ENCODE results near the gene WBP4. TPM values are rescaled to one million over a fixed set of nuclear protein-coding genes. Genes with fewer than 3 reads are reported as not detected.
A peak's percentile ranks its signal among the peaks of the same experiment; 100 is the strongest.
"Not testable (repeated sequence)": the region's sequence is repeated elsewhere in the genome, so short reads cannot be mapped to it uniquely, and the experiment has no call there.

WBP4 gene

GRCh38 chr13:41131660-41132511 is 70.6 kb downstream of the WBP4 start:
- not testable (repeated sequence) for H2AK5ac ChIP-seq (ENCODE audit: low read length, severe bottlenecking); H2BK5ac ChIP-seq (ENCODE audit: low read depth, low read length, poor library complexity, severe bottlenecking); H3K23ac ChIP-seq (ENCODE audit: low read length in 2 of 2); H3K9me3 ChIP-seq (ENCODE audit: control insufficient read depth, low read length); H3K27me3 ChIP-seq (ENCODE audit: control insufficient read depth in 1 of 2, insufficient read depth in 1 of 2, low read length in 2 of 2); H2BK120ac ChIP-seq (ENCODE audit: low read depth, low read length); DNase-seq; H3K36me3 ChIP-seq (ENCODE audit: control insufficient read depth in 1 of 2, insufficient read depth in 2 of 2, low read depth in 1 of 2, low read length in 2 of 2)
- peak overlapping the region in 1 of 2 experiments; percentile 69 for H3K14ac ChIP-seq (ENCODE audit: low read length in 2 of 2)
- H4K8ac ChIP-seq (ENCODE audit: low read length): peak overlapping the region; percentile 94
- peaks cover 11% of the 10 kb centered on the region for H3K4me1 ChIP-seq (ENCODE audit: control insufficient read depth, insufficient read depth, low read depth, low read length)
- peak overlapping the region; percentile 37 to 92 for H3K18ac ChIP-seq (ENCODE audit: low read depth in 1 of 2, low read length in 2 of 2)
- H3K4ac ChIP-seq (ENCODE audit: low read depth in 1 of 2, low read length in 2 of 2): peak overlapping the region; percentile 19 to 66
- peak overlapping the region; percentile 95 for H3K9ac ChIP-seq (ENCODE audit: low read length)
- H3K27ac ChIP-seq (ENCODE audit: low read length, poor library complexity, severe bottlenecking): peak overlapping the region; percentile 76
- peak overlapping the region; percentile 6 for H2AFZ ChIP-seq (ENCODE audit: low read depth, low read length)
- WGBS: 52% methylated on average over 44 of the region's 48 CpGs
- H2BK12ac ChIP-seq (ENCODE audit: low read length in 2 of 2): peak overlapping the region in 1 of 2 experiments; percentile 25
- H2BK15ac ChIP-seq (ENCODE audit: low read depth, poor library complexity, severe bottlenecking): peak overlapping the region; percentile 12
- peaks cover 15% of the 10 kb centered on the region for H3K79me1 ChIP-seq (replicated peaks; ENCODE audit: low read length, poor library complexity, severe bottlenecking)
- peak overlapping the region; percentile 1 for H4K91ac ChIP-seq (ENCODE audit: low read length)
- H3K4me3 ChIP-seq (ENCODE audit: insufficient read depth in 1 of 2, low read depth in 1 of 2, low read length in 2 of 2): peak overlapping the region; percentile 67 to 89
- H3K4me2 ChIP-seq (ENCODE audit: low read length, poor library complexity, severe bottlenecking): peak overlapping the region; percentile 73

GRCh38 chr13:41132512-41133152 is 71.3 kb downstream of the WBP4 start, which contains the start of gene KBTBD6:
TSS of gene KBTBD6 (minus strand) at chr13:41132802. CDS start at chr13:41132511, 291 bp downstream.
- H2BK12ac ChIP-seq (ENCODE audit: low read length in 2 of 2): peak within 1 kb of the TSS in 1 of 2 experiments; percentile 25
- DNase-seq: peak; percentile 100
- no peaks in the 10 kb centered on the region for H3K27me3 ChIP-seq (ENCODE audit: control insufficient read depth in 1 of 2, insufficient read depth in 1 of 2, low read length in 2 of 2)
- peak within 1 kb of the TSS; percentile 73 for H3K4me2 ChIP-seq (ENCODE audit: low read length, poor library complexity, severe bottlenecking)
- peak within 1 kb of the TSS; percentile 1 for H4K91ac ChIP-seq (ENCODE audit: low read length)
- peak within 1 kb of the TSS; percentile 37 to 92 for H3K18ac ChIP-seq (ENCODE audit: low read depth in 1 of 2, low read length in 2 of 2)
- H2AFZ ChIP-seq (ENCODE audit: low read depth, low read length): peak within 1 kb of the TSS; percentile 6
- H3K4ac ChIP-seq (ENCODE audit: low read depth in 1 of 2, low read length in 2 of 2): peak within 1 kb of the TSS; percentile 19 to 66
- H3K9me3 ChIP-seq (ENCODE audit: control insufficient read depth, low read length): no peaks in the 10 kb centered on the region
- H3K79me1 ChIP-seq (replicated peaks; ENCODE audit: low read length, poor library complexity, severe bottlenecking): peaks cover 11% of the 10 kb centered on the region
- peak within 1 kb of the TSS in 1 of 2 experiments; percentile 69 for H3K14ac ChIP-seq (ENCODE audit: low read length in 2 of 2)
- H3K36me3 ChIP-seq (ENCODE audit: control insufficient read depth in 1 of 2, insufficient read depth in 2 of 2, low read depth in 1 of 2, low read length in 2 of 2): no peaks in the 10 kb centered on the region
- under 1% methylated on average over 45 of the region's 45 CpGs for WGBS
- H3K4me1 ChIP-seq (ENCODE audit: control insufficient read depth, insufficient read depth, low read depth, low read length): peaks cover 12% of the 10 kb centered on the region
- no peak within 1 kb of the TSS for H2AK5ac ChIP-seq (ENCODE audit: low read length, severe bottlenecking)
- peak within 1 kb of the TSS; percentile 76 for H3K27ac ChIP-seq (ENCODE audit: low read length, poor library complexity, severe bottlenecking)
- H3K9ac ChIP-seq (ENCODE audit: low read length): peak within 1 kb of the TSS; percentile 95
- no peak within 1 kb of the TSS for H3K23ac ChIP-seq (ENCODE audit: low read length in 2 of 2)
- peak within 1 kb of the TSS; percentile 12 for H2BK15ac ChIP-seq (ENCODE audit: low read depth, poor library complexity, severe bottlenecking)
- no peak within 1 kb of the TSS for H2BK120ac ChIP-seq (ENCODE audit: low read depth, low read length)
- H2BK5ac ChIP-seq (ENCODE audit: low read depth, low read length, poor library complexity, severe bottlenecking): no peak within 1 kb of the TSS
- H4K8ac ChIP-seq (ENCODE audit: low read length): peak within 1 kb of the TSS; percentile 94
- H3K4me3 ChIP-seq (ENCODE audit: insufficient read depth in 1 of 2, low read depth in 1 of 2, low read length in 2 of 2): peak within 1 kb of the TSS; percentile 67 to 89

Small RNA genes lying within 50 kb of the gene (small RNA-seq; reads per million reads assigned to genes)
- not detected for gene MIR3168 (ENCODE audit: low read depth)
- not detected for gene RN7SL597P (ENCODE audit: low read depth)
